HPDE6-E6E7 (cell line): ENCODE results near the gene NUDT6.
"Not testable (repeated sequence)": the region's sequence is repeated elsewhere in the genome, so short reads cannot be mapped to it uniquely, and the experiment has no call there.

Experiments used
- DNase-seq: peaks from one replicate; pipeline ENCODE4 v3.0.0; 2011; ENCODE audit warnings: missing footprints; ENCODE audit errors: extremely low spot score

Gene NUDT6, protein sequence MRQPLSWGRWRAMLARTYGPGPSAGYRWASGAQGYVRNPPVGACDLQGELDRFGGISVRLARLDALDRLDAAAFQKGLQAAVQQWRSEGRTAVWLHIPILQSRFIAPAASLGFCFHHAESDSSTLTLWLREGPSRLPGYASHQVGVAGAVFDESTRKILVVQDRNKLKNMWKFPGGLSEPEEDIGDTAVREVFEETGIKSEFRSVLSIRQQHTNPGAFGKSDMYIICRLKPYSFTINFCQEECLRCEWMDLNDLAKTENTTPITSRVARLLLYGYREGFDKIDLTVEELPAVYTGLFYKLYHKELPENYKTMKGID

DNA sequence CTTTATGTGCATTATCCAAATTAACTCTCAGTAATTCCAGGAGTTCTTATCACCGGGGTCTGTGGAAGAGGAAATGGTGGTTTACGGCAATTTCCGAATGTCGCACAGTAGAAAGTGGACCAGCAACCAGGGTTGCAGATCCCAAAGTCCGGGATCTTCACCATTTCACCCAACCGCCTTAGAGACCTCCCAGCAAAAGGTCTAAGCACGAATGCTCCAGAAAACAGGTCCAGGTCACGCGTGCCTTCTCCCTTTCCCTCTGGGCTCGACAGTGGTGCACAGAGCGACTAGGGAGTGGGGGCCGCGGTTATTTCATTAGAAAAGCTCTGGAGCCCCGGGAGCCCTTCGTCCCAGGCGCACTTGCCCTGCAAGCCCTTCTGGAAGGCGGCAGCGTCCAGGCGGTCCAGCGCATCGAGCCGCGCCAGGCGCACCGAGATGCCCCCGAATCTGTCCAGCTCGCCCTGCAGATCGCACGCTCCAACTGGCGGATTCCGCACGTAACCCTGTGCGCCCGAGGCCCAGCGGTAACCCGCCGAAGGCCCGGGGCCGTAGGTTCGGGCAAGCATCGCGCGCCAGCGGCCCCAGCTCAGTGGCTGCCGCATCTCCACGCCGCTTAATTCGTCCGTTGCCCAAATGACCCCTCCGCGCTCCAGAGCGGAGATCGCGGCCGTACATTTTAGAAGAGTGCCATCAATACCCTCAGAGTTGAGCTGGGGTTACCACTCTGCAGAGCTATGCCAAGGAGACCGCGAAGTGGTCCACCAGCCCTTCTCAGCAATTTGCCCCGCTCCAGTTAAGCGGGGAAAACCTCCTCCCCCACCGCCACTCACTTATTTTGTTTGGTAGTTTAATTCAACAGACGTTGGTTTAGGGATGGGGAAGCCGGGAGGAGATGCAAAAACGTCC lies at the start of gene NUDT6:
Gene NUDT6 (minus strand): TSS at position 627 of the 906 bp plus-strand sequence. CDS start 25 bp downstream, at position 602.
- DNase-seq: peak; percentile 21

DNA sequence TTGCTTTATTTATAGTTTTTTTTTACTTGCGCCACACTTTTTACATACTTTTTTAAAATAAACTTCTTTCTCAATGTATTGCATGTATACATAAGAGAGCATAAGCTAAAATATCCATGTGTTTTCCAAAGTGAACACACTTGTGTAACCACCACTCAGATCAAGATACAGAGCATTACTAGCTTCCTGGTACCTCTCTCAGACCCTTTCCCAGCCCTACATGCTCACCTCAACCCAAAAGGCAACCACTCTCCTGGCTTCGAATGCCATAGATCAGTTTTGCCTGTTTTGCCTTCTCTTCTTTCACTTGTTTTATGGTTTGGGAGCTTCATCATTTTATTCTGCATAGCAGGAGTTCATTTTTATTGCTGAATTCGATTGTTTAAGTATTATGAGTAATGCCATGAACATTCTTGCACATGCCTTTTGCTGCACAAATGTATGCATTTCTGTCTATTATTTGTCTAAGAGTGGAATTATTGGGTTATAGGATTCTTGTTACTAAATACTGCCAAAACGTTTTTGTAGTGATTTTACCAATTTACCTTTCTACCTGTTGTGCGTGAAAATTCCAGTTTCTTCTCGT lies 45.9 kb upstream of the NUDT6 start:
- DNase-seq: no peak

DNA sequence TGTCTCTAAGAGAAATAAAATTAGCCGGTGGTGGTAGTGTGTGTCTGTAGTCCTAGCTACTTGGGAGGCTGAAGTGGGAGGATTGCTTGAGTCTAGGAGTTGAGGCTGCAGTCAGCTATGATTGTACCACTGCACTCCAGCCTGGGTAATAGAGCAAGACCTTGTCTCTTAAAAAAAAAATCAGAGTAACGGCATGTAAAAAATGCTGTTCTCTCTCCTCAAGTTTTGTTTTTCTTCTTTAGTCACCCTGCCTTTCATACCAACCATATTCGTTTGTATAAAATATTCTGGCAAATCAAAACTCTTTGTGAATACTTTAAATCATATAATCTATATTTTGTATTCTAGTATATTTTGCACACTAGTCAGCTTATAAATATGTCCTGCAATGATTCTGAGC lies 44.8 kb upstream of the NUDT6 start:
- DNase-seq: no peak

DNA sequence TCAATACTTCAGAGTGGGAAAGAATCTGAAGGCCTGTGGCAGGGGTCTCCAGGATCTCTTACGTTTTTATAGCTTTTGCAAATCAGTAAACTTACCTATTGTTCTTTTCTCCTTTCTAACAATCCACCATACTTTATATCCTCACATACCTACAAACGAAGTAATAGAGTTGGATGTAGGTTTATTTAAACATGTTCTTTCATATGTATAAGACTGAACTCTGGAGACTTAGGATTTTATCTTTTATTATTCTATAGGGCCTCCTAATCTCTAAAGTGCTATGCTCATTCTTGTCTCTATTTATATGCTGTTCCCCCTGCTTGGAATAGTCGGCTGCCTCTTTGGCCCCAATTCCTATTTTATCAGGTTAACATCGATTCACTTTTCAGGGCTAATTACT lies 43.8 kb upstream of the NUDT6 start:
- DNase-seq: no peak

DNA sequence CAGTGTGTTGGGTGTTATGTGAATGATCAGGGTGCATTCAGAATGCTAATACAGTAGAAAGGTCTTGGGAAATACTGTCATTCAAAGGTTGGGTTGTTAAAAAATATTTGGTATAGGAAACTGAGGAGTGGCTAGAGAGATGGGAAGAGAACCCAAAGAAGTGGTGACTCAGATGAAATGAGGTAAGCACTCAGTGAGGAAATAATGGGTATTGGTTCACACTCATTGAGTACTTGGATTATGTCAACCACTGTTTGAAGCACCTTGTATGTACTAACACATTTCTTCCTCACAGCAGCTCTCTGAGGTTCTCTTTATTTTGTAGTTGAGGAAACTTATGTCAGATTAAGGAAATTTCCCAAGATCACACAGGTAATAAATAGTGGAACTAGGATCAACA lies 40.8 kb upstream of the NUDT6 start:
- peak; percentile 15 for DNase-seq

DNA sequence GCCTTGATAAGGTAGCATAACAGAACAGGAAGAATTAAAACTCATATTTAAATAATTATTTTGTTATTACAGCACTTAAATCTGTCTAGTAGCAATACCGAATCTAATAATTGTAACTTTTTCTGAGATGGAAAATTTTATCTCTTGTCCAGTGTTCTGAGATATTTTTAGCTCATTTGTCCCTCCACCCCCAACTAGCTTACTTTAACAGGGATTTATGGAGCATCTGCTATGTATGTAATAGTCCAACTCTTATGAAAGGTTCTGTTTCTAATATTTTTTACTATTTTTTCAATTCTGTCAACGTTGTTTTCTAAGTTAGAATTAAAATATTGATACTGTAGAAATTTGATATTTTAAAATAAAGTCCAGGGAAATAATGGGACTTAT lies 38.2 kb upstream of the NUDT6 start:
- DNase-seq: no peak

DNA sequence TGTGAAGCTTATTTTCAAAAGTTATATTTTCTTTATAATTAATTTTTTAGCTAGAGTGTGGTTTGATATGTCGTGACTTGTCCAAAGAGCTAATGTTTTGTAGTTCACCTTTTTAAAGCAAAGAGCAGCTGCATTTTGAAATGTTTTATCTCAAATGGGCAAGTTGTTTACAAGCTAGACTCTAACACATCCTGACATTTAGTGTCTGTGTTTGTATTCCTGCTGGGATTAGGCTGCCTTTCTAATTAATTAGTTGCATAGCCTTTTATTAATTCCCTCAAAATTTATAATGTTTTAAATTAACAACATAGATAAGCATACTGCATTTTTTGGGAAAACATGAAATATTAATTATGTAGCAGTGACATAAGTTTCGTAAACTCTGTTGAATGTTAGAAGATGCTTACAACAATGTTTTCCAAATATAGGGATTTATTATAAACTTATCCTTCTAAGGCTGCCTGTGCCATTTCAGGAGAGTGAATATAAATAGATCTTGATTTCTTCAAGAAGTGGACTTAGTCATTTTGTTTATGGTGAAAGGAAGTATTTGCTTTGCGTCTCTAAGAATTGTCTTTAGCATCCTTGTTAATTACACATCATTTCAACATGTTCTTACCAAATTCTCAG lies 37.7 kb upstream of the NUDT6 start:
- DNase-seq: no peak

DNA sequence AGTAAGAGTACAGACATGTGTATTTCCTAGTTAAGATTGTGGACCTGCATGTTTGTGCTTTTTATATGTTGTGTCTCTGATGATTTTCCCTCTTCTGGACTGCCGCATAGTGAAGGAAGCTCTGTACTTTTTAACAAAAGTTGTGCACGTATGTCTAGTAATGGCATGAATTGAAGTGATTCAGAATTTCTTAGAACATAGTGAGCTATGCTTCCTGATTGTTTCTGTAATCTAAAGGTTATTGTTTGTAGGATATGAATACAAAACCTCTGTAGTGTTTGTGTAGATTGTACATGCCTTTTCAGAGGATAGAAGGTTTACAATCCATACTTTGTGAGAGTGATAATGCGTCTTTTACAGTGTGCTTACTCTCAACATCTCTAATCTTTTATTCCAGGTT lies 37.0 kb upstream of the NUDT6 start:
- DNase-seq: no peak

DNA sequence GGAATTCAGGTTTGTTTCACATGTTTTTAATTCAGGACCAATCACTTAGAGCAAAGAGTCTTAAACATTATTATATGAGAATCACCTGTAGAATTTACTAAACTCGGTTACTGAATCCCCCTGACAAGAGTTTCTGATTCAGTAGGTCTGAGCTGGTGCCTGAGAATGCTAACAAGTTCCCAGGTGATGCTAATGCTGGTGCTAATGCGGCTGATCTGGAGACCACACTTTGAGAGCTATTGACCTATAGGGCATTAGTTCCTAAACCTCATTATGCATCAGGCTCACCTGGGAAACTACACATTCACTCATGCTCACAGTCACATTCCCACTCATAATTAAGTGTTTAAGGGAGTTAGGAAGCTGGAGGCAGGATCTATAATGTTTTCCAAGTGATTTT lies 36.1 kb upstream of the NUDT6 start:
- no peak for DNase-seq

DNA sequence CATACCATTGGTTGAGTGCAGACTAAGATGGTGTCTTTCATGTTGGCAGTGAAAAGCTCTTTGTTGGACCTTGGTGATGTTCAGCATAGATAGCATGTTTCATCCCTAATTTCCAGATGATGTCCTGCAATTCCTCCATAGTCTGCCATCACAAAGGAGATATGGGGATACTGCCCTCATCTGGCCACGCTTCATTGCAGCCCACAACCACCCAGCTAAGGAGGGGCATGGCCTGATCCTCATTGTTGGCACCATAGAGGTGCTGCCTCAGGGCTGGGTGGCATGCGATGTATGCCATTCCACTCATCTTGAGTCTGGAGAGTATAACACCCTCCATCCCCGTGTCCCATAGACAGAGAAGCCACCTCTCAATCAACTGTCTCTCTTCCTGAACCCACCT lies 31.5 kb upstream of the NUDT6 start:
- DNase-seq: no peak

DNA sequence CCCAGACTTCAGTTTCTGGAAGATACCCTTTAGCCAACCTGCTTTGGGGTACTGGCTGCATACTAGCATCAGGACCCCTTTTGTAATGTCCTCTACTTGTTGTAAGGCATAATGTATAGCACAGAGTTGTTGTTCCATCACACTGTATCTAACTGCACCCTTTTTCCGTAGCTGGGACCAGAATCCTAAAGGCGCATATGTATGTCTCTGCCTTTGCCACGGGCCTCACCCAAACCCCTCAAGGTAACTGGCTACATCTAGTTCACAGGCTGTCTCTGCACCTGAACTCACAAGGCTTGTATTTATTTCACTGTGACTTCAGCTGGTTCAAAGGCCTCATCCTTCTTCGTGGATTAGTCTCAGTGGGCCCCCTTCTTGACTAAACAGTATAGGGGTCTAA lies 29.6 kb upstream of the NUDT6 start:
- no peak for DNase-seq

DNA sequence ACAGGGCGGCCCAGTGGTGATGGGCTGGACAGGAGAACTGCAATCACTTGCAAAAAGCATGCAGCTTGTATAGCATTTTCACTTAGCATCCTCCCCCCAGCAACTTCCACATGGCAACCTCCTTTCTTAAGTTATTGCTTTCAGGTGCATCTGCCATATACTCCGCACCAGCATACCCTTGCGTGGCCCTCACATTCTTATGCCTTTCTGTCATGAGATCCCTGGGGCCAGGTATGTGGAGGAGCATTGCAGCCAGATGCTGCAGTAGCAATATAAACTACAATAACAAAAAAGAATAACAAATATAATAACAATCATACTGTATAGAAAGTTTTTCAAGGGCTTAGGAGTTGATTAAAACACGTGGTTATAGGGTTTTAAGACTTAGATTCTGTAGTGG lies 26.3 kb upstream of the NUDT6 start:
- no peak for DNase-seq

DNA sequence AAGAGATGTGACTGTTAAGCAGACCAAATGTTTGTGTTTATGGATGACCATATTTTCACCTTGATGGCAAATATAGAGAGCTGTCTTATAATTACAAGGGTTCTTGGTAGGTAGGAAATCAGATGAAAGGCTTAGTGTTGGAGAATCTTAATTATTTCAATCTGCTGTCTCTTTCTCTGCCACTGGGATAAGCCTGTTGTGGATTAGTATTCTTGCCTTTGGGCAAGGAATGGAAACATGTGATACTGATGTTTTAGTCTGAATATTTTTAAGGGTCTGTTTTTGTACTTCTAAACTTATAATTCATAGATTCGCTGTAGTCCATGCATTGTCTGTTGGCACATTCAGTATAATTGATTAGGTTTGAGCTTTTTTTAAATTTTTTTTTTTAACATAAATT lies 23.7 kb upstream of the NUDT6 start:
- no peak for DNase-seq

DNA sequence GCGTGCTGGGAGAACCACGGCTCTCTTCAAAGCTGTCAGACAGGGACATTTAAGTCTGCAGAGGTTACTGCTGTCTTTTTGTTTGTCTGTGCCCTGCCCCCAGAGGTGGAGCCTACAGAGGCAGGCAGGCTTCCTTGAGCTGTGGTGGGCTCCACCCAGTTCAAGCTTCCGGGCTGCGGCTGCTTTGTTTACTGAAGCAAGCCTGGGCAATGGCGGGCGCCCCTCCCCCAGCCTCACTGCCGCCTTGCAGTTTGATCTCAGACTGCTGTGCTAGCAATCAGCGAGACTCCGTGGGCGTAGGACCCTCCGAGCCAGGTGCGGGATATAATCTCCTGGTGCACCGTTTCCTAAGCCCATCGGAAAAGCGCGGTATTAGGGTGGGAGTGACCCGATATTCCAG lies 22.7 kb upstream of the NUDT6 start:
- DNase-seq: not testable (repeated sequence)

DNA sequence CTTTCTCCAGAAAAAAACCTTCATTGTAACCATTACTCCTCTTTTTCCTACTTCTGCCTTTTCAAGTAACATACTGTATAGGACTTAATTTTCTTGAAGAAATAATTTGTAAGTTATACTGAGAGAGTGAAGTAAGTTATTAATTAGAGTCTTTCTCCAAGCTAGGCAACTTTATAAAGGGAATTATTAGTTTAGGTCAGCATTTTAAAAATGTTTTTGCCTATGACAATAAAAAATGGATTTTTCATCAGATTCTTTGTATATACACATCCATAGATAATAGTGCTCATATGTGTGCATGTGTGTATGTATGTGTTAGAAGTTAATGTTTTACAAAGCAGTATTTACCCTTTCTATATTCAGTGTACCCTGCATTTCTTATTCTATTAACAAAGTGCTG lies 10.4 kb upstream of the NUDT6 start:
- no peak for DNase-seq

DNA sequence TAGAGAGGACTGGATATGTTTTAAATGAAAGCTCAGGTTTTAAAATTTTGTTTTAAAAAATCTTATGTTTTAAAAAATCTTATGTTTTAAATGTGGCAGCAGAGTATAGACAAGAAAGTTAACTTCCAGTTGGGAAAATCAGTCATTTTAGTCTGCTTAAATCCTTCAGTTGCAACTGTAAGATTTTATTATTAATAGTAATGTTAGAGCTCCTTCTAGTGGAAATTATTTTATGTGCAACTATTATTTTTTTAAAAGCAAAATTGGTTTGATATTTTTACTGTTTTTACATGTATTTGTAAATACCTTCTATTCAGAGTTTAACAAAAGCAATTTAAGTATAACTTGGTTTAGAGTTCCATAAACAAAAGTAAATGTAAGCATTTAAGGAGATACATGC lies 8.5 kb upstream of the NUDT6 start:
- DNase-seq: no peak

DNA sequence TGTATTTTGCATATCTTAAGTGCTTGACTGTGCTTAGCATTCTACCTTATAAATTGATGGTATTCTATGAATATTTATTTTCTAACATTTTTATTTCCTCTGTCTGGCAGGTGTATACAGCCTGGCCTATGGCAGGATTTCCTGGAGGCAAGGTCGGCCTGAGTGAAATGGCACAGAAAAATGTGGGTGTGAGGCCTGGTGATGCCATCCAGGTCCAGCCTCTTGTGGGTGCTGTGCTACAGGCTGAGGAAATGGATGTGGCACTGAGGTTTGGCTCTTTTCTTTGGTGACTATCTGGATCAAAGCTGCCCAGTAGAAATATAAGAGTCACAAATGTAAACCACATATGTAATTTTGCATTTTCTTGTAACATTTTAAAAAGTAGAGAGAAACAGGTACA lies 6.5 kb upstream of the NUDT6 start:
- no peak for DNase-seq

DNA sequence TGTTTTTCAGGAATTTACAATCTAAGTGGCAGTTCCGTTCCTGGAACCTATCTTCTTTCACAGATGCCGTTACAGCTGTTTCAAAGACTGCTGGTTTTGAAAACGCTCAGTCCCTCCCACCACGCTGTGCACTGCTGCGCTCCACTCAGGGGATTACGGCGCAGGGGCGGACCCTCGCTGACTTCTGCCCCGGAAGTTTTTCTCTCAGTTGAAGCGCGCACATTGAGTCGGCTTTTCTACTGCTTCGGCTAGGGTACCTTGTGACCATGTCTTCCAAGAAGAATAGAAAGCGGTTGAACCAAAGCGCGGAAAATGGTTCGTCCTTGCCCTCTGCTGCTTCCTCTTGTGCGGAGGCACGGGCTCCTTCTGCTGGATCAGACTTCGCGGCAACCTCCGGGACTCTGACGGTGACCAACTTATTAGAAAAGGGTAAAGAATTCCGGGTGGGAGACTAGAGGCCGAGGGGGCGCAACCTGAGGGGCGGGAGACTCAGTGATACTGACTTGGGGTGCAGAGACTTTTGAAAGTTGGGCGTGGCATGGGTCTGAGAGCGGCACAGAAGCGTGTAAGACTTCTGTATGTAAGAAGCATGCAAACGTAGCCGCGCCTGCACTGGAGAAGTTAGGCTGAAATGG lies 597 bp upstream of the NUDT6 start:
- DNase-seq: peak; percentile 73

DNA sequence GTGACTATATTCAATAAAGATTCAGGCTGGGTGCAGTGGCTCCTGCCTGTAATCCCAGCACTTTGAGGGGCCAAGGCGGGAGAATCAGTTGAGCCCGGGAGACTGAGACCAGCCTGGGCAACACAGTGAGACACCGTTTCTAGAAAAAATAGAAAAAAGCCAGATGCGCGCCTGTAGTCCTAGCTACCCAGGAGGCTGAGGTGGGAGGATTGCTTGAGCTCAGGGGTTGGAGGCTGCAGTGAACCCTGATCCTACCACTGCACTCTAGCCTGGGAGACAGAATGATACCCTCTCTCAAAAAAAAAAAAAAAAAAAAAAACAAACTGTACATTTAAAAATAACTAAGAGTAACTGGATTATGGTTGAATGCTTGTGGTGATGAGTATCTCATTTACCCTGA lies 1.1 kb downstream of the NUDT6 start:
- no peak for DNase-seq

DNA sequence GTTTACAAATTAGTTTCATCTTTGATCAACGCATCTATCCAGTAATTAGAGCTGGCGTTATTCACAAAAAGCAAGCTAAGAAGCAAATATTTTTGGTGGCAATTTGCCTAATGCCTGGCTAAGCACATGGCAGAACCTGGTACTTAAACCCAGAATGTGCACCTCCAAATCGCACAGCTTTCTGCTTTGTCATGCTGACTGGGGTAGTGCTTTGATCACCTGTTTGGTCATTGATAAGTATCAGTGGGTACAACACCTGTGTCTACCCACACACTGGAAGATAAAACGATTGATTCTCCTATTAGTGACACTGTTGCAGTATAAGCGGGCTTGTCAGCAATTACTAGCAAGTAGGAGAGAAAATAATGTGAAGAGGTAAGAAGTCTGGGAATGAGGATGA lies 1.9 kb downstream of the NUDT6 start:
- no peak for DNase-seq

DNA sequence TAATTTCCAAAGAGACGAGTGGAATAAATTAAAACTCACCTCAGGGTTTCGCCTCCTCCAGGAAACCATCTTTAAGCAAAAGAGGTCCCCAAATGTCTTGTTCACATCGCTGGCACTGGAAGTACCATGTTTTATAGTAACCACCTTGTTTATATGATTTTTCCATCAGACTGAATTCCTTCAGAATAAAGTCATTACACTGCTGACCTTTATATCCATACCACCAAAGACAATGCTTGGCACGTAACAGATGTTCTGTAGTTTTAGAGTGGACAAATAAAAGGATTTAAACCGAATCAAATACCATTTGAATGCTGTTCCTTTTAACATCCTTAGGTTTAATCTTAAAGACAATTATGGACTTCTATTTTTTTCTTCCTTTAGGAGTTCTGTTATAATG lies 4.7 kb downstream of the NUDT6 start:
- no peak for DNase-seq

DNA sequence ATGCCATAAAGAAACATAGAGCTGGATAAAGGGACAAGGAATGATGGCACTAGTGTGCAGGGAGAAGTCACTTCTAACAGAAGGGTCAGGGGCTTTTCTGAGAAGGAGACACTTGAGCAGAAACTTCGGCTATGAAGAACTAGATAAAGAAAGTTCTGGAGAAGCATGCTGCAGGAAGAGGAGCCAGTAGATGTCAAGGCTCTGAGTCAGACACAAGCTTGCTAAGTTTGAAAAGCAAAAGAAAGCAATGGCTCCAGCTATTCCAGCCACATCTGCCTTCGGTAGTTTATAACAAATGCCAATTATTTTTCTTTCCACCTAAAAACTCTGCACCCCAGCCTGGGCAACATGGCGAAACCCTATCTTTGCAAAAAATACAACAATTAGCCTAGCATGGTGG lies 7.5 kb downstream of the NUDT6 start:
- no peak for DNase-seq
